Sigmoid colon (tissue), 3 donors: Measurements from ENCODE around the gene ALCAM.

Experiments used
- POLR2A ChIP-seq, 2 donors: fragments of 450-650 bp; IDR thresholded peaks; one replicate each; pipeline ENCODE4 v1.6.1; 2016; ENCODE audit warnings: antibody characterized with exemption in 2 of 2, mild to moderate bottlenecking in 2 of 2, moderate library complexity in 2 of 2
- TF ChIP-seq, protein P1 (sequence below), 4 experiments: fragments of 450-650 bp in 3 of 4; fragments of 200-600 bp in 1 of 4; IDR thresholded peaks; one replicate each; pipeline ENCODE4 v1.5.1; 2016 to 2019; ENCODE audit warnings: antibody characterized with exemption in 4 of 4, mild to moderate bottlenecking in 3 of 4, moderate library complexity in 2 of 4

DNA sequence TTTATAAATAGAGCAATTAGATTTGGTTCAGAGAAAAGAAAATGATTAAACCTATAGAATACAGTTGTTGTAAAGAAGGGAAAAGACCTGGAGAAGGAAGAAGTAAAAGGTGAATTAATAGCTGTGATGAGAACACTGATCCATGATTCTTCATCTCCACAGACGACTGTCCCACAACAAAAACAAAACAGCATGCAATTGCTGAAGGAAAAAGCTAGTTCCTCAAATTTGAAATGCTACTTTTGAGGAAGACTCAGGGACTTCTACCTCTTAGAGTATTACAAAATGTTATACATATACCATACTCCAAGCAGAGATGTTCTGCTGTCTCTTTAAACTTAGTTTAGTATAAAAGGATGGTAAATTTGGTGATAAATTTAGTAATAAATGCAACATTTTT is 21.5 kb downstream of the ALCAM start:
- TF ChIP-seq, protein P1, sequence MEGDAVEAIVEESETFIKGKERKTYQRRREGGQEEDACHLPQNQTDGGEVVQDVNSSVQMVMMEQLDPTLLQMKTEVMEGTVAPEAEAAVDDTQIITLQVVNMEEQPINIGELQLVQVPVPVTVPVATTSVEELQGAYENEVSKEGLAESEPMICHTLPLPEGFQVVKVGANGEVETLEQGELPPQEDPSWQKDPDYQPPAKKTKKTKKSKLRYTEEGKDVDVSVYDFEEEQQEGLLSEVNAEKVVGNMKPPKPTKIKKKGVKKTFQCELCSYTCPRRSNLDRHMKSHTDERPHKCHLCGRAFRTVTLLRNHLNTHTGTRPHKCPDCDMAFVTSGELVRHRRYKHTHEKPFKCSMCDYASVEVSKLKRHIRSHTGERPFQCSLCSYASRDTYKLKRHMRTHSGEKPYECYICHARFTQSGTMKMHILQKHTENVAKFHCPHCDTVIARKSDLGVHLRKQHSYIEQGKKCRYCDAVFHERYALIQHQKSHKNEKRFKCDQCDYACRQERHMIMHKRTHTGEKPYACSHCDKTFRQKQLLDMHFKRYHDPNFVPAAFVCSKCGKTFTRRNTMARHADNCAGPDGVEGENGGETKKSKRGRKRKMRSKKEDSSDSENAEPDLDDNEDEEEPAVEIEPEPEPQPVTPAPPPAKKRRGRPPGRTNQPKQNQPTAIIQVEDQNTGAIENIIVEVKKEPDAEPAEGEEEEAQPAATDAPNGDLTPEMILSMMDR (IDR thresholded peaks at IDR 0.05), result no peak
- TF ChIP-seq POLR2A (IDR thresholded peaks at IDR 0.05), result no peak
